Measurements from ENCODE around the gene MRPS18C. TPM values are rescaled to one million over a fixed set of nuclear protein-coding genes. Genes with fewer than 3 reads are reported as not detected.

MRPS18C gene
- total and polyA plus RNA-seq, 2 of the 4 experiments (the other 2 are of a cell fraction), result 8.6 to 12.2 TPM

DNA sequence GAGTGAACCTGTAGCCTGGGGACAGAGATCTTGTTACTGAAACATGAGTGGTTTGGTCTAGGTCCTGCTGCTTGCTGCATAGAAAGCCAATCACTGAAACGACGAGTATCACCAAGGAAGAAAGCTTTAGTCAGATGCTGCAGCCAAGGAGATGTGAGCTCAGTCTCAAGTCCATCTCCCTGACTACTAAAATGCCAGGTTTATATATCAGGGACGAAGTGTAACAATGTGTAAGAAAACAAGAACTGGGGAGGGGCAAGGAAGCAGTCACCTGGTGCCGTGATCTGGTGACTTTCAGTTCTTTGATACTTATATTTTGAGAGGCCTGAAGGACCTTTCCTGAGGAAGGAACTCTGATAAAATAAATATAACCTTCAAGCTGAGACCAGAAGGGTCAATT, 48.6 kb downstream of the MRPS18C start:
- no peak overlapping the region for H3K18ac ChIP-seq (ENCODE audit: low read depth, low read length)
- no peak overlapping the region for H3K4me2 ChIP-seq (ENCODE audit: low read depth, low read length)
- no peaks in the 10 kb centered on the region for H4K20me1 ChIP-seq (ENCODE audit: insufficient read depth, low read length)
- ChIA-PET CTCF (no interaction called here), POLR2A (ENCODE audit: unreplicated experiment) (no interaction called here)
- H3K9ac ChIP-seq (ENCODE audit: low read depth, low read length), result no peak overlapping the region
- no peak overlapping the region for H3K56ac ChIP-seq (ENCODE audit: extremely low read depth, insufficient read depth, low read length)
- in situ Hi-C loops (cut with MboI; ENCODE audit: low sequenced_read_pairs) (loop anchor here (25.0 kb wide), 2 partner anchors 758 to 1008 kb away; no protein-coding TSS in a partner anchor), dilution Hi-C loops (cut with HindIII; ENCODE audit: low sequenced_read_pairs, unreplicated experiment) (no loop called here), intact Hi-C loops (cut with micrococcal nuclease) (loop anchor here (5.0 kb wide), 1 partner anchor 753 kb away; no protein-coding TSS in a partner anchor)
- no CpG with 5 or more reads among the region's 4 CpGs for WGBS, 2 experiments (ENCODE audit: extremely low coverage in 2 of 2, insufficient read length in 1 of 2)
- no peaks in the 10 kb centered on the region for H3K4me1 ChIP-seq (ENCODE audit: control insufficient read depth, insufficient read depth, low read length)
- H2AK5ac ChIP-seq (ENCODE audit: low read depth, low read length), result no peak overlapping the region
- no peak overlapping the region for H2BK5ac ChIP-seq (ENCODE audit: low read depth, low read length, poor library complexity, severe bottlenecking)
- no peak for TF ChIP-seq SMC3 (IDR thresholded peaks at IDR 0.05; ENCODE audit: low read depth, low read length)
- no peak for TF ChIP-seq RAD21 (IDR thresholded peaks at IDR 0.05; ENCODE audit: low read length)
- no peak for TF ChIP-seq CTCF (conservative IDR thresholded peaks at IDR 0.05; ENCODE audit: low read depth, low read length)
- TF ChIP-seq FOS (IDR thresholded peaks at IDR 0.05; ENCODE audit: low read depth, low read length), result no peak
- TF ChIP-seq CEBPB (IDR thresholded peaks at IDR 0.05; ENCODE audit: low read depth, low read length), result no peak
- no peak for TF ChIP-seq RFX5 (IDR thresholded peaks at IDR 0.05; ENCODE audit: low read depth, low read length)
- TF ChIP-seq MAZ (IDR thresholded peaks at IDR 0.05; ENCODE audit: borderline replicate concordance, low read depth, low read length), result no peak
- no peak for TF ChIP-seq MAFK (IDR thresholded peaks at IDR 0.05; ENCODE audit: low read depth, low read length)
- TF ChIP-seq RCOR1 (IDR thresholded peaks at IDR 0.05; ENCODE audit: insufficient replicate concordance, low read length), result no peak
- no peak for TF ChIP-seq USF2 (IDR thresholded peaks at IDR 0.05; ENCODE audit: low read depth, low read length)
- TF ChIP-seq NFE2L2 (IDR thresholded peaks at IDR 0.05; ENCODE audit: low read depth, low read length), result no peak
- TF ChIP-seq CHD1 (IDR thresholded peaks at IDR 0.05; ENCODE audit: low read depth, low read length), result no peak
- TF ChIP-seq ELK1 (IDR thresholded peaks at IDR 0.05; ENCODE audit: borderline replicate concordance, low read depth, low read length), result no peak
- TF ChIP-seq MXI1 (IDR thresholded peaks at IDR 0.05; ENCODE audit: borderline replicate concordance, low read depth, low read length), result no peak
- no peak for TF ChIP-seq POLR2A (IDR thresholded peaks at IDR 0.05; ENCODE audit: low read depth, low read length)
- TF ChIP-seq BHLHE40 (IDR thresholded peaks at IDR 0.05; ENCODE audit: low read depth, low read length), result no peak
- no peaks in the 10 kb centered on the region for H3K9me1 ChIP-seq (ENCODE audit: insufficient read depth, low read length)
- H3K4ac ChIP-seq (ENCODE audit: low read depth, low read length), result no peak overlapping the region
- H3K4me3 ChIP-seq (ENCODE audit: insufficient read depth, low read depth, low read length), result no peak overlapping the region
- H2BK120ac ChIP-seq (ENCODE audit: low read depth, low read length), result no peak overlapping the region
- peaks cover 4% of the 10 kb centered on the region for H3K27me3 ChIP-seq (ENCODE audit: control insufficient read depth, insufficient read depth, low read length)
- no peak overlapping the region for H2BK15ac ChIP-seq (ENCODE audit: low read depth, low read length)
- H4K8ac ChIP-seq (ENCODE audit: low read depth in 2 of 2, low read length in 2 of 2), result no peak overlapping the region
- H4K91ac ChIP-seq (ENCODE audit: insufficient read depth, low read depth, low read length), result no peak overlapping the region
- no peak overlapping the region for H3K23ac ChIP-seq (ENCODE audit: low read depth, low read length)
- no peaks in the 10 kb centered on the region for H3K36me3 ChIP-seq (ENCODE audit: control insufficient read depth, insufficient read depth, low read length)
- H2AK9ac ChIP-seq (replicated peaks; ENCODE audit: low read depth, low read length, poor library complexity), result no peak overlapping the region
- no peak overlapping the region for H4K5ac ChIP-seq (ENCODE audit: low read depth, low read length)
- no peaks in the 10 kb centered on the region for H3K79me1 ChIP-seq (ENCODE audit: low read depth in 1 of 2, low read length in 2 of 2)
- no peak overlapping the region for H3K14ac ChIP-seq (replicated peaks; ENCODE audit: low read depth, low read length)
- peak overlapping the region; percentile 67 for H2AFZ ChIP-seq (replicated peaks; ENCODE audit: low read length, poor library complexity)
- ATAC-seq (ENCODE audit: low read depth), result no peak
- no peak overlapping the region for H2BK20ac ChIP-seq (ENCODE audit: low read depth, low read length)
- no peak overlapping the region for H3K27ac ChIP-seq (ENCODE audit: insufficient read depth, low read length)
- H3K9me3 ChIP-seq (ENCODE audit: control insufficient read depth, insufficient read depth, low read length), result no peaks in the 10 kb centered on the region
- no TSS peak for BruUV-seq (replicated peaks)
- DNase-seq, result no peak

Data from IMR-90 (cell line).